Colon (tissue), 2 donors: ENCODE data around the gene FRMD4A.

ENCODE experiments used
- FAIRE-seq: peaks from 2 replicates; lab custom pipeline; 2012; peaks lifted over from hg19 to GRCh38; lab: Jason Lieb, UNC
- donor health status: control.
- donor health status: control.

The FRMD4A gene

GRCh38 chr10:13750299-13751190 is 580.2 kb downstream of the FRMD4A start:
- FAIRE-seq: no peak

- no peak for FAIRE-seq
Measured at GRCh38 chr10:13745271-13745670, 585.5 kb downstream of the FRMD4A start.

DNA sequence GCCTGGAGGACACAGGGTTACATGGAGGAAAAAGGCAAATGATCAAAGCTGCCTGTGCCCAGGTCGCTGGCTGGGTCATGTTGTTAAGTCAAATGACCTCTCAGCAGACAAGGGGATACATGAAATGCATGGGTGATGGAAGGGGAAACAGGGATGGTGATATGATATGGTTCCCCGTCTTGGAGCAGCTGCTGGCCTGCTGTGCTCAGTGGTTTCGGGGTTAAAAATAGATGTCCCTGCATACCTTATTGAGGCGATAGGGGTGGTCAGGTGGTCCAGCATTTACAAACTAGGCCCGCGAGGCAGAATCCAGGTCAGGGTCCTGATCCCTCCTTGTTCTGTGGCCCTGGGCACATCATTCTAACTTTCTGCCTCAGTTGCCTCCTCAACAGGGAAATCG is 586.8 kb downstream of the FRMD4A start:
- FAIRE-seq: no peak

- no peak for FAIRE-seq
Measured at GRCh38 chr10:13743101-13743693, 587.5 kb downstream of the FRMD4A start.

DNA sequence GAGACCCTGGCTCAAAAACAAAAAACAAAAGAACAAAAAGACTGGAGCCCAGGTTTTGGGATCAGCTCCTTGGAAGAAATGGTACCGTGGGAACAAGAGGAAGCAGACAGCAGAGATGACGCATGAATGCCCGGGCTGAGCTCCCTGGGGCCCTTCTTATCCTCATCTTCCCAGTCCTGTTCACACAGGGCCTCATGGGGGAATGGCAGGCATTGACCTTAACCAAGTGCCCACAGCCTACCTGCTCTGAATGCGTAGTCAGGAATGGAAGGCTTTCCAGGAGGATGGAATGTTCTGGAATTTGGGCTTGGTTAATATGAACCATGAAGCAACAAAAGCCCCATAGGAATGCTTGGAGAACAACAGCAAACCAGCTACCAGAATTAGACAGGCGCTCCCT is 589.3 kb downstream of the FRMD4A start:
- FAIRE-seq: no peak

GRCh38 chr10:13740461-13740860 is 590.3 kb downstream of the FRMD4A start:
- no peak for FAIRE-seq

DNA sequence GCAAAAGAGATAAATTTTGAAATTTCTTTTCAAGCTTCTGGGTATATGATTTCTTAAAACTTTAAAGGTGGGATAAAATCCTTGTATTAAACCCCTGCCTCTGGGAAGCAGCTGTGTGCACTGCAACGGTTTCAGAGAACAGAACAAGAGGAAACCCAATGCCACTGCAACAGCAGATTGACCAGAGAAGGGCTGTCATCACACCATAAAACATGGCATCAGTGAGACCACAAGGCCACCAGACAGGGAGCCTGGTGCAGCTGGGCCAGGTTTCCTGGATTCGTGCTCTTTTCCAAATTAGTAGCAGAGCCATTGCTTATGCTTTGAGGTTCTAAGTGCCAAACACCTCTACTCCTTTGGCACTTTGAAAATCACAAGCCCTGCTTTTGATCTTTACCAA is 591.5 kb downstream of the FRMD4A start:
- FAIRE-seq: no peak

- FAIRE-seq: no peak
Measured at GRCh38 chr10:13736506-13736905, 594.2 kb downstream of the FRMD4A start.

GRCh38 chr10:13734151-13734550 is 596.6 kb downstream of the FRMD4A start:
- FAIRE-seq: no peak

GRCh38 chr10:13733071-13733470 is 597.7 kb downstream of the FRMD4A start:
- FAIRE-seq: no peak

DNA sequence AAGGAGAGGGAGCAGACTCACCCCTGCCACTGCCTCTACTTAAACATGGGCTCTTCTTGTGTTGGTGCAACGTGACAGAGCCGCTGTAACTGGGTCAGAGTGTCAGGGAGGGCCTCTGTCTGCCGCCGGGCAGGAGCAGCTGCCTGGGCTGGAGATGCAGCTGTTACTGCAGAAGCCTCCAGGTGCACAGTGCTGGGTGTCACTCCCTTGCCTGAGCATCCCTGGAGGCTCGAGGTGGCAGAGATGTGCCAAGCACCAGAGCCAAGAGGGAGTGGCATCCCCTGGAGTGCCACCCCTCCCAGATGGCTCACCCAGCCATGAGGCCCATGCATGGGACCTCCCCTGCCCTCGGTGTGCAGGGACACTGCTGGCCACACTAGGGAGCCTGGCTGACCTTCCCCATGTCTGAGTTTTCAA is 598.3 kb downstream of the FRMD4A start:
- no peak for FAIRE-seq

- FAIRE-seq: no peak
Measured at GRCh38 chr10:13731799-13732198, 598.9 kb downstream of the FRMD4A start.

GRCh38 chr10:13730956-13731355 is 599.8 kb downstream of the FRMD4A start:
- FAIRE-seq: no peak

DNA sequence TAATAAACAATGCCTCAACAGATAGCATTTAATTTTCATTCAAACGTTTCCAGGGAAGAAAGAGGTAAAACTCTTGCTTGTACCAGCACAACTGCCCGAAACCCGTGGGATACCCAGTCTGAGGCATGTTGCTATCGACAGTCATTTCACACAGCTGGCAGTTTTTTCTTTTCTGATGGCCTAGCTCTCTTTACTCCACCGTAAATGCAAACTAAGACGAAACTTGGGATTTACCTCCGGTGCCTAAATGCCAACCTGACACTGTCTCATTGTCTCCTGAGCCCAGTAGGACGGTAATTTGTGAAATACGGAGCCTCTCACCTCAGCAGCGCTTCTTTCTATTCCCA is 600.4 kb downstream of the FRMD4A start:
- no peak for FAIRE-seq

DNA sequence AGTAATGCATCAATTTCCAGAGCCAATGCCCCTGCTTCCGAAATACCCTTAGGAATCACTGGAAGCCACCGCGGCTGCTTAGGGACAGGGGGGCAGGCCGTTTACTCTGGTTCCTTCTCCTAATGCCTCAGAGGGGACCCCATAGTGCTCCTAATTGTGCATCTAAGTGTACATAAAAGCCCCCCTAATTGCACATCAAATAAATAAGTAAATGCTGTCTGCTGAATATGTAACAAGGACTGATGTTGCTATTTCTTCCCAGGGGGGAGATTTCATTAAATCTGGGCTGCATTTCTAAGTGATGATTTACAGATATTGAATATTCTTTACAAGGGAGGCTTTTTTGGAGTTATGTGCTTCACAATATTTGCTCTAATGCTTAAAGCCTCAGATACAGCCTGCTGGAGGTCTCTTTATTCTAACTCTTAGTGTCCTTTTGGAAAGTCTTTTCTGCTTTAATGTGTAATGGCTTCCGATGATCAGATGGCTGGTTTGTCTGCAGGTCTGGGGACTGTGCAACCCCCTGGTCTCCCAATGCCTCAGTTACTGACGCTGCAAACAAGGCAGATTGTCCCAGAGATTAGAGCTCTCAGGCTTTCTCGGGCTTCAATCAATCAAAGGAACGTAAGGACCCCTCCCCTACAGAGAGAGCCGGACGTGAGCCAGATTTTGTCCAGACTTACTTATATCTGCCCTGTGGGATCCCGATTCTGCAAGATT is 601.0 kb downstream of the FRMD4A start:
- no peak for FAIRE-seq

DNA sequence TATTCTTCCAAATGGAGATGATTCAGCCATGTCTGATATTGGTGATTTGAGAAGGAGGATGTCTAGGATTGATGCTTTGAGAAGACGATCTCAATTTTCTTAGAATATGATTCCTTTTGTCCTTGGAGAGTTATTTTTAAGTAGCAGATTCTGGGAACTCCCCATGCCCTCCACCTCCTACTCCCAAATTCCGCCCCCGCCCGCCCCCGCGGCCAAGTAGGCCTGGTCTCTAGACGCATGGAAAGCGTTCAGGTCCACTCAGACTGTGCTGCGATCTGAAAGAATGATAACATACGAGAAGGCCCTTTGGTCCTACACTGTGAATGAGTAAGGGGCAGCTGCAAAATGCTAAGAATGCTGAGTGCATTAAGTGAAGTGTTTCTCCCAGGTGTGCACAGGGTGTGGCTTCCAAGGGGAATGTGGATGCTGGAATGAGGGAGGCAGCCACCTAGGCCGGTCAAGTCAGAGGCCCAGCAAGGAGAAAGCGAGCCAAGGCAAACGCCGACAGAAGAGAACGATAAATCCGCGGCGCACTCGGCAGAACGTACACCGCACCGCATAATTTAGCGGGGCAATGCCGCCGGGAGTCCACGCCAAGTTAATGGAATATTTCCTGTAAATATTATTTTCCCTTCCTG is 601.7 kb downstream of the FRMD4A start:
- no peak for FAIRE-seq

- no peak for FAIRE-seq
Measured at GRCh38 chr10:13725594-13725993, 605.1 kb downstream of the FRMD4A start.

DNA sequence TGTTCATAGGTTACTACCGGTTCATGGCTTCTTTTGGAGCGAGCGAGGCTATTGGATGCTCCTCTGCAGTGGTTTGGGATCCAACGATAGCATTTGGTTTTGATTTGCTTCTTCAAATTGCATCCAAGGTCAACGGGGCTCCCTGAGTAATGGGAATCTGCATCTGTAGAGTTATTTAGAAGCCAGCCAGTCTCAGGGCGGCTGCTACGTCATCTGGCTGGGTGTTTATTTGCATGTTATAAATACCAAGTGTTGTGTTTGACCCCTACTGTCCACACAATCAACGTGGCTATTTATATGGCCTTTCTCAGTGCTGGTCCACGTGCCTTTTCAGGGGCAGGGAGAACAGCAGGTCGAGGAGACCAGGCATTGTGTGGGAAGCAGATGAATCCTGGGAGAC is 606.2 kb downstream of the FRMD4A start:
- FAIRE-seq: no peak

- FAIRE-seq: no peak
Measured at GRCh38 chr10:13722747-13723653, 607.7 kb downstream of the FRMD4A start.

GRCh38 chr10:13721486-13721885 is 609.2 kb downstream of the FRMD4A start:
- no peak for FAIRE-seq

- no peak for FAIRE-seq
Measured at GRCh38 chr10:13720699-13721098, 610.0 kb downstream of the FRMD4A start.

- FAIRE-seq: no peak
Measured at GRCh38 chr10:13719425-13719824, 611.3 kb downstream of the FRMD4A start.
